Measurements from ENCODE around the gene EHF.

The EHF gene

GRCh38 chr11:34625576-34625975 lies 4.7 kb downstream of the EHF start:
- no peaks in the 10 kb centered on the region for H3K4me1 ChIP-seq (ENCODE audit: control insufficient read depth, low read length)
- H3K9me2 ChIP-seq (replicated peaks; ENCODE audit: control insufficient read depth, low read length) = no peaks in the 10 kb centered on the region
- H3K4me3 ChIP-seq (ENCODE audit: low read length) = no peak overlapping the region
- no peaks in the 10 kb centered on the region for H3K79me2 ChIP-seq (ENCODE audit: control insufficient read depth, low read length)
- no peak overlapping the region for H3K4me2 ChIP-seq (ENCODE audit: low read length)
- no peak overlapping the region for H3K27ac ChIP-seq (ENCODE audit: low read depth, low read length)
- no peaks in the 10 kb centered on the region for H4K20me1 ChIP-seq (ENCODE audit: control insufficient read depth, insufficient read depth, low read depth, low read length)
- peaks cover 23% of the 10 kb centered on the region for H3K27me3 ChIP-seq (ENCODE audit: control insufficient read depth, low read length)
- TF ChIP-seq CTCF (IDR thresholded peaks at IDR 0.05; ENCODE audit: low read depth, low read length, poor library complexity, severe bottlenecking) = no peak
- TF ChIP-seq EZH2phosphoT487 (IDR thresholded peaks at IDR 0.05; ENCODE audit: borderline replicate concordance, low read length) = no peak
- H3K9me3 ChIP-seq (ENCODE audit: control insufficient read depth, insufficient read depth, low read length) = no peaks in the 10 kb centered on the region; the same call in 1 of the 2 replicates
- H3K36me3 ChIP-seq (ENCODE audit: control insufficient read depth, low read length) = no peaks in the 10 kb centered on the region
- no peaks in the 10 kb centered on the region for H3F3A ChIP-seq (ENCODE audit: control insufficient read depth, insufficient read depth)

DNA sequence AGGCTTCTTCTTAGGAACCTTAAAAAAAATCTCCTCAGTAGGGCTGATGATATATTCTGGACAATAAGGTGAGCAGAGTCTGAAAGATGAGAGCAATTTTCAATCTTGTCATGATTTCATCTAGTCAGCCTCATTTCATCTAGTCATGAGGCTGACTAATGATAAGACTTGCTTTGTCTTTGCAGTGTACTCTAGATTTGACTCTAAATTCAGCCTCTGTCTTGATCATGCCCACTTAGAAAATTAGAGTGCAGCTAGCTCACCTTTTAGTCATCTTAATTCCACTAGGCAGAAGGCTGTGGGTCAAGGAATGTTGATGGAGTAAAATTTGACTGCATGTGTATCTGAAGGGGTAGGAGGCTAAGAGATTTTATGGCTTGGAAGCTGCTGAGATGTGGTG lies 5.5 kb downstream of the EHF start:
- Histone ChIP-seq H3K4me3 (ENCODE audit: low read length) (no peak overlapping the region), H3K27ac (ENCODE audit: low read depth, low read length) (no peak overlapping the region), H3K27me3 (ENCODE audit: control insufficient read depth, low read length) (peaks cover 17% of the 10 kb centered on the region), H3K36me3 (ENCODE audit: control insufficient read depth, low read length) (no peaks in the 10 kb centered on the region), H3K9me3 (ENCODE audit: control insufficient read depth, insufficient read depth, low read length) (no peaks in the 10 kb centered on the region; the same call in 1 of the 2 replicates), H3K4me1 (ENCODE audit: control insufficient read depth, low read length) (no peaks in the 10 kb centered on the region), H4K20me1 (ENCODE audit: control insufficient read depth, insufficient read depth, low read depth, low read length) (no peaks in the 10 kb centered on the region), H3F3A (ENCODE audit: control insufficient read depth, insufficient read depth) (no peaks in the 10 kb centered on the region), H3K9me2 (replicated peaks; ENCODE audit: control insufficient read depth, low read length) (no peaks in the 10 kb centered on the region), H3K79me2 (ENCODE audit: control insufficient read depth, low read length) (no peaks in the 10 kb centered on the region), H3K4me2 (ENCODE audit: low read length) (no peak overlapping the region)
- TF ChIP-seq EZH2phosphoT487 (IDR thresholded peaks at IDR 0.05; ENCODE audit: borderline replicate concordance, low read length) (no peak), CTCF (IDR thresholded peaks at IDR 0.05; ENCODE audit: low read depth, low read length, poor library complexity, severe bottlenecking) (no peak)

DNA sequence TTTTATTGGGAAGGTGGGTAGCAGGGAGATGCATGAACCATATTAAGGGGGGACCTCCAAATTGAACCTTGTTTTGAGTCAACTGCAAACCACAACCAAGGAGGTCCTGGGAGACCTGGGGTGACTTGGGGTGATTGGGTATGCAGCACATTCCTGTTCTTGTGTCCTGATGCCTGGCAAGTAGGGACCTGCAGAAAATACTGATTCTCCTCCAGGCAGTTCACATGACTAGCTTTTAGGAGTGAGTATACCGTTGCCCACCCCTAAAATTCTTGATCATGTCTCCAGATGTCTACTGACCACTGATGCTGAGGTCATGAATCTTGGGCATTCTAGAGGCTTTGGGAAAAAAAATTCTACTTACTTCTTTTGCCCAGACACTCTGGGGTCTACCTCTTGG lies 6.3 kb downstream of the EHF start:
- no peaks in the 10 kb centered on the region for H3K4me1 ChIP-seq (ENCODE audit: control insufficient read depth, low read length)
- H4K20me1 ChIP-seq (ENCODE audit: control insufficient read depth, insufficient read depth, low read depth, low read length) = no peaks in the 10 kb centered on the region
- no peaks in the 10 kb centered on the region for H3K79me2 ChIP-seq (ENCODE audit: control insufficient read depth, low read length)
- no peaks in the 10 kb centered on the region for H3K9me2 ChIP-seq (replicated peaks; ENCODE audit: control insufficient read depth, low read length)
- H3F3A ChIP-seq (ENCODE audit: control insufficient read depth, insufficient read depth) = no peaks in the 10 kb centered on the region
- no peaks in the 10 kb centered on the region for H3K36me3 ChIP-seq (ENCODE audit: control insufficient read depth, low read length)
- H3K9me3 ChIP-seq (ENCODE audit: control insufficient read depth, insufficient read depth, low read length) = no peaks in the 10 kb centered on the region; the same call in 1 of the 2 replicates
- peaks cover 15% of the 10 kb centered on the region for H3K27me3 ChIP-seq (ENCODE audit: control insufficient read depth, low read length)
- no peak overlapping the region for H3K4me2 ChIP-seq (ENCODE audit: low read length)
- H3K27ac ChIP-seq (ENCODE audit: low read depth, low read length) = no peak overlapping the region
- TF ChIP-seq EZH2phosphoT487 (IDR thresholded peaks at IDR 0.05; ENCODE audit: borderline replicate concordance, low read length) (no peak), CTCF (IDR thresholded peaks at IDR 0.05; ENCODE audit: low read depth, low read length, poor library complexity, severe bottlenecking) (no peak)
- H3K4me3 ChIP-seq (ENCODE audit: low read length) = no peak overlapping the region

Measured in DOHH2 (cell line).